AG09319 (cell line): ENCODE results near the gene WASL.
"Not testable (repeated sequence)": the region's sequence is repeated elsewhere in the genome, so short reads cannot be mapped to it uniquely, and the experiment has no call there.

Experiments
- DNase-seq: peaks from one replicate; pipeline ENCODE4 v3.0.0-alpha.2; 2010; ENCODE audit warnings: low read depth; ENCODE audit errors: extremely low read depth
- CTCF ChIP-seq: IDR thresholded peaks from 2 replicates; pipeline ENCODE4 v1.5.1; 2011; ENCODE audit warnings: low read depth, mild to moderate bottlenecking, inconsistent platforms, low read length, moderate library complexity

WASL gene

GRCh38 chr7:123744416-123744815 is 4.4 kb downstream of the WASL start:
- DNase-seq, result no peak
- TF ChIP-seq CTCF, result no peak

GRCh38 chr7:123741940-123742339 is 6.9 kb downstream of the WASL start:
- no peak for DNase-seq
- TF ChIP-seq CTCF, result no peak

- no peak for DNase-seq
- TF ChIP-seq CTCF, result no peak
Measured at GRCh38 chr7:123738808-123739207, 10.0 kb downstream of the WASL start.

- no peak for TF ChIP-seq CTCF
- DNase-seq, result no peak
Measured at GRCh38 chr7:123738356-123738755, 10.4 kb downstream of the WASL start.

- DNase-seq, result not testable (repeated sequence)
Measured at GRCh38 chr7:123737168-123737674, 11.6 kb downstream of the WASL start.

- DNase-seq, result no peak
- TF ChIP-seq CTCF, result no peak
Measured at GRCh38 chr7:123735539-123735938, 13.3 kb downstream of the WASL start.

- no peak for DNase-seq
- TF ChIP-seq CTCF, result no peak
Measured at GRCh38 chr7:123734498-123734897, 14.3 kb downstream of the WASL start.

GRCh38 chr7:123732413-123733091 is 16.3 kb downstream of the WASL start:
- DNase-seq, result no peak
- no peak for TF ChIP-seq CTCF
